PC-3 (cell line): ENCODE data around the gene TST. TPM values are rescaled to one million over a fixed set of nuclear protein-coding genes. Genes with fewer than 3 reads are reported as not detected.

Experiments used
- ATAC-seq: fragments of 200-7000 bp; cut with Tn5 transposase; 2 replicates; pipeline ENCODE4 v1.9.1; 2020; ENCODE audit warnings: mild to moderate bottlenecking, moderate library complexity
- BruUV-seq: library from RNA; stranded (reverse); fragments of 400-500 nt; replicated peaks from 2 replicates; lab custom pipeline; 2021; lab: Mats Ljungman, UMichigan
- CTCF ChIA-PET: fragments of 300-600 bp; sonication (Branson Sonifier 250); formaldehyde crosslinking; loops from one replicate; lab custom pipeline; 2022; ENCODE audit warnings: antibody characterized with exemption; lab: Charles Lee
- POLR2A ChIA-PET: fragments of 300-600 bp; sonication (Branson Sonifier 250); formaldehyde crosslinking; loops from one replicate; lab custom pipeline; 2022; ENCODE audit warnings: antibody characterized with exemption; ENCODE audit not compliant: unreplicated experiment; lab: Charles Lee
- DNase-seq: peaks from one replicate; pipeline ENCODE4 v3.0.0-alpha.2; 2015
- H2AFZ ChIP-seq: fragments of 300-600 bp; sonication (generic); 2 replicates; pipeline ENCODE4 v1.6.0; 2016; ENCODE audit warnings: antibody characterized with exemption, low read length
- H3F3A ChIP-seq: fragments of 300-600 bp; sonication (generic); one replicate; pipeline ENCODE4 v1.6.0; 2017; ENCODE audit warnings: antibody characterized with exemption, low read length, control low read depth, mild to moderate bottlenecking; ENCODE audit not compliant: unreplicated experiment
- H3K27ac ChIP-seq: fragments of 300-600 bp; sonication (generic); 2 replicates; pipeline ENCODE4 v1.5.1; 2016; ENCODE audit warnings: mild to moderate bottlenecking, low read length
- H3K27me3 ChIP-seq: fragments of 300-600 bp; sonication (generic); 2 replicates; pipeline ENCODE4 v1.6.1; 2016; ENCODE audit warnings: low read length, mixed read lengths
- H3K36me3 ChIP-seq: fragments of 300-600 bp; sonication (generic); 2 replicates; pipeline ENCODE4 v1.6.1; 2016; ENCODE audit warnings: low read depth, mixed run types, low read length, mixed read lengths
- H3K4me1 ChIP-seq: fragments of 300-600 bp; sonication (generic); 2 replicates; pipeline ENCODE4 v1.5.1; 2016; ENCODE audit warnings: low read length; ENCODE audit not compliant: insufficient read depth
- H3K4me2 ChIP-seq: fragments of 300-600 bp; sonication (generic); 2 replicates; pipeline ENCODE4 v1.6.0; 2016; ENCODE audit warnings: low read length
- H3K4me3 ChIP-seq: fragments of 300-600 bp; sonication (generic); 2 replicates; pipeline ENCODE4 v1.5.1; 2016; ENCODE audit warnings: mild to moderate bottlenecking, low read length, mixed read lengths
- H3K79me2 ChIP-seq: fragments of 300-600 bp; sonication (generic); 2 replicates; pipeline ENCODE4 v1.6.1; 2017; ENCODE audit warnings: low read length, mixed read lengths
- H3K9ac ChIP-seq: fragments of 300-600 bp; sonication (generic); 2 replicates; pipeline ENCODE4 v1.6.0; 2016; ENCODE audit warnings: mild to moderate bottlenecking, low read length
- H3K9me2 ChIP-seq: fragments of 300-600 bp; sonication (generic); replicated peaks from 2 replicates; pipeline ENCODE4 v1.6.1; 2016; ENCODE audit warnings: mixed run types, low read length, mixed read lengths
- H3K9me3 ChIP-seq: fragments of 300-600 bp; sonication (generic); 2 replicates; pipeline ENCODE4 v1.6.1; 2016; ENCODE audit warnings: low read length, mixed read lengths
- H4K20me1 ChIP-seq: fragments of 300-600 bp; sonication (generic); 2 replicates; pipeline ENCODE4 v1.6.1; 2016; ENCODE audit warnings: low read length, mixed read lengths
- CTCF ChIP-seq: fragments of 300-600 bp; sonication (generic); conservative IDR thresholded peaks from 2 replicates; pipeline ENCODE4 v1.5.1; 2017; ENCODE audit warnings: antibody characterized with exemption, low read depth, mild to moderate bottlenecking, low read length
- EZH2 ChIP-seq: fragments of 300-600 bp; sonication (generic); IDR thresholded peaks from one replicate; pipeline ENCODE4 v1.6.1; 2017; ENCODE audit warnings: antibody characterized with exemption, mild to moderate bottlenecking, low read length; ENCODE audit not compliant: unreplicated experiment
- EZH2phosphoT487 ChIP-seq: fragments of 300-600 bp; sonication (generic); IDR thresholded peaks from 2 replicates; pipeline ENCODE4 v1.6.1; 2018; ENCODE audit warnings: mild to moderate bottlenecking, antibody characterized with exemption, low read length, borderline replicate concordance
- intact Hi-C: fragments of 100-400 bp; cut with micrococcal nuclease; formaldehyde crosslinking; loops from 2 replicates; pipeline ENCODE4 v1.9.0; 2023
- total RNA-seq: library from RNA; depleted of rRNA; stranded (reverse); fragments of >200 nt; gene quantifications from 2 replicates; pipeline ENCODE4 v1.2.3, GENCODE V29; 2014

The TST gene
- total RNA-seq, 1 experiment from 2014 or later, result 35.9 TPM

- no peak for TF ChIP-seq EZH2
- no peak for TF ChIP-seq EZH2phosphoT487
- TF ChIP-seq CTCF, result no peak
- Histone ChIP-seq H3K4me1 (peaks cover 11% of the 10 kb centered on the region; the same call in 1 of the 2 replicates), H3K9me3 (no peaks in the 10 kb centered on the region), H3K9me2 (no peaks in the 10 kb centered on the region), H3K36me3 (no peaks in the 10 kb centered on the region), H4K20me1 (no peaks in the 10 kb centered on the region), H3K27ac (no peak overlapping the region), H3K4me3 (no peak overlapping the region), H3K79me2 (peaks cover 17% of the 10 kb centered on the region), H3K27me3 (no peaks in the 10 kb centered on the region), H3K9ac (no peak overlapping the region), H3K4me2 (no peak overlapping the region), H2AFZ (no peak overlapping the region), H3F3A (no peaks in the 10 kb centered on the region)
- DNase-seq (no peak), ATAC-seq (no peak)
- BruUV-seq, result no TSS peak
- ChIA-PET CTCF (interaction anchor here (0.5 kb wide), 1 partner anchor 35 kb away, joined by 6 read pairs; no protein-coding TSS in a partner anchor), POLR2A (no interaction called here)
- intact Hi-C loops, result no loop called here
These were observed 4.2 kb downstream of the TST start for GRCh38 chr22:37014835-37015586.

- Histone ChIP-seq H4K20me1 (no peaks in the 10 kb centered on the region), H3K79me2 (peaks cover 13% of the 10 kb centered on the region; the same call in 1 of the 2 replicates), H3K9me2 (no peaks in the 10 kb centered on the region), H3K9ac (no peak overlapping the region), H3K27ac (no peak overlapping the region), H3K9me3 (no peaks in the 10 kb centered on the region), H3K4me3 (no peak overlapping the region), H2AFZ (no peak overlapping the region), H3K4me1 (peaks cover 11% of the 10 kb centered on the region; the same call in 1 of the 2 replicates), H3K36me3 (no peaks in the 10 kb centered on the region), H3K4me2 (no peak overlapping the region), H3K27me3 (no peaks in the 10 kb centered on the region), H3F3A (no peaks in the 10 kb centered on the region)
- CTCF ChIA-PET, result no interaction called here
- POLR2A ChIA-PET, result no interaction called here
- ATAC-seq (no peak), DNase-seq (no peak)
- no peak for TF ChIP-seq EZH2phosphoT487
- no peak for TF ChIP-seq CTCF
- TF ChIP-seq EZH2, result no peak
- intact Hi-C loops, result no loop called here
- BruUV-seq, result no TSS peak
These were observed 4.8 kb downstream of the TST start for GRCh38 chr22:37014415-37014806.

GRCh38 chr22:37012956-37013355 lies 6.3 kb downstream of the TST start:
- no peak overlapping the region for H3K4me3 ChIP-seq
- H3F3A ChIP-seq, result no peaks in the 10 kb centered on the region
- ChIA-PET POLR2A (no interaction called here), CTCF (no interaction called here)
- no peaks in the 10 kb centered on the region for H3K27me3 ChIP-seq
- H3K4me1 ChIP-seq, result peaks cover 5% of the 10 kb centered on the region; the same call in 1 of the 2 replicates
- no peaks in the 10 kb centered on the region for H3K9me2 ChIP-seq
- H3K9me3 ChIP-seq, result no peaks in the 10 kb centered on the region
- DNase-seq (no peak), ATAC-seq (no peak)
- peaks cover 2% of the 10 kb centered on the region; the same call in 1 of the 2 replicates for H3K79me2 ChIP-seq
- no TSS peak for BruUV-seq
- no peaks in the 10 kb centered on the region for H3K36me3 ChIP-seq
- no peak for TF ChIP-seq CTCF
- no peak overlapping the region for H3K27ac ChIP-seq
- H4K20me1 ChIP-seq, result no peaks in the 10 kb centered on the region
- intact Hi-C loops, result no loop called here
- H3K4me2 ChIP-seq, result no peak overlapping the region
- H2AFZ ChIP-seq, result no peak overlapping the region
- no peak overlapping the region for H3K9ac ChIP-seq
